Tongue (tissue), 2 donors: ENCODE measurements around the gene ATXN7. TPM values are rescaled to one million over a fixed set of nuclear protein-coding genes. Genes with fewer than 3 reads are reported as not detected.

ENCODE experiments used
- DNase-seq: peaks from one replicate; pipeline ENCODE4 v3.0.0-alpha.2; 2015
- total RNA-seq: library from RNA; depleted of rRNA; stranded (reverse); fragments of >200 nt; gene quantifications from one replicate; pipeline ENCODE4 v1.2.3, GENCODE V29; 2014

Gene ATXN7
- total RNA-seq: 18.3 TPM

DNA sequence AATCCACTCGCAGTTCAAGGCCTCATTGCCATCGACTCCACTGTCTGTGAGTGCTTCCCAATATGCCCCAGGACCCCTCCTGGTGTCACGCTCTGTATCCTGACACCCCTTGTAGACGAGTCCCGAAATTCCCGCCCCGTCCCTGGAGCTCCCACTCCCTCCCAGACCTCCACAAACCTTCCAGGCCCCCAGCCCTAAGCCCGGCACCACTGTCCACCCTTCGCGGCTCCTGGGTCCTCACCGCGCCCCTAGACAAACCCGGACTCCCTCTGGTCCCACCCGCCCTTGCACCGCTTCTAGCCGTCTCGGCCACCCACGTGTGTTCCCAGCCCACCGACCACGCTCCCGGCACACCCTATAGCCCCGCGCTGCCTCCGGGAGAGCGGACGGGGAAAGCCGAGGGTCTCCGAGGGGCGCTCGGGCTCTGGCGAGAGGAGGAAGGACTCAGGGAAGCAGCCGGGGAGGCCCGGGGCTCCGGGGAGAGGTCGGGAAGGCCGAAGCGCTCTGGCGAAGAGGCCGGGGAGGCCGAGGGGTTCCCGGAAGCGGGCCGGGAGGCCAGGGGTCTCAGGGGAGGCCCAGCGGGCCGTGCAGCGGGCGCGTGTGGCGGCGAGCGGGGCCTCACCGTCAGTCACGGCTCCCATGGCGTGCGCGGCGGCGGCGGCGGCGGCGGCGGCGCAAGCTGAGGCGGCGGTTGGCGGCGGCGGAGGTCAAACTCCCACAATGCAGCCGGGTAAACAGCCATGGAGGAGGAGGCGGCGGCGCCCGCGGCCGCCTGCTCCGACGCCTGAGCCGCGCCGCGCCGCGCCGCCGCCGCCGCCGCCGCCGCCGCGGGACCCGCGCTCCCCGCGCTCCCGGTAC is at the start of gene ATXN7, which contains the start of gene THOC7:
Gene ATXN7 (plus strand): TSS at position 718 of the 858 bp plus-strand sequence. CDS start 48,732 bp downstream, outside the sequence.
Gene THOC7 (minus strand): TSS at position 656 of the 858 bp plus-strand sequence. CDS start 15 bp downstream, at position 641.
- peak; percentile 80 for DNase-seq

GRCh38 chr3:63814237-63814636 is 49.4 kb upstream of the ATXN7 start:
- no peak for DNase-seq

GRCh38 chr3:63817225-63817624 is 46.4 kb upstream of the ATXN7 start:
- DNase-seq: no peak

DNA sequence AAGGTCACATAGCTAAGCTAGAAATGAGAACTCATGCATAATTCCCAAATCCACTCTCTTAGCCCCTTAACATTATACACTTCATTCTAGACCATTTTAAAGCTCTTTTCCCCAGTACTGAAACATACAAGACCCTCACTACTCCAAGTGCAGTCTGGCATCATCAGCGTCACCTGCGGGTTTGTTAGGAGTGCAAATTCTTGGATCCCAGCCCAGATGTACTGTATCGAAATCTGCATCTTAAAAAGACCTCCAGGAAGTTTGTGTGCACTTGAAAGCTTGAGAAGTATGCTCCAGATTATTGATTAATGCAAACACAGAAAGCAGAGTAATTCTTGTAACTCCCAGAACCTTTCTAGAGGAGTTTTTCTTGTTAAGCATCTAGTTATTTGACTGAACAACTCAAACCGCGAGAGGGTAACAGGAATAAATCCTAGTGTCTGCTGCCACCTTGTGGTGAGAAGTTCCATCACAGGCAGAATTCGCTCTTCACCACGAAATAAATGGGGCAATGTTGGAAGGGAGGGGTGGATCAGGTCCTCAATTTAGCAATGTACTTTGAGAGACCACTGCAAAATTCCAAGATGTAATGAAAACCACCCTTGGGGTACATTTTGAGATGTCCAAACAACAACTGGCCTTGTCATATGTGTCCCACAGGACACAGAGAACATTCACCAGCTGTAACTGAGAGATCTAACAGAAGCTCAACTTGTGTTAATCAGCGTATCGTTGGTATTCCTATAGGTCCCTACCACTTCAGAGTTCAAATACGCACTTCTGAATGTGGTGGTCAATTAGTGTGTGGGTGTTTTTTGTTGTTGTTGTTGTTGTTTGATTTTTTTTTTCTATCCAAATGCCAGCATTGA is 45.2 kb upstream of the ATXN7 start:
- peak; percentile 83 for DNase-seq

DNA sequence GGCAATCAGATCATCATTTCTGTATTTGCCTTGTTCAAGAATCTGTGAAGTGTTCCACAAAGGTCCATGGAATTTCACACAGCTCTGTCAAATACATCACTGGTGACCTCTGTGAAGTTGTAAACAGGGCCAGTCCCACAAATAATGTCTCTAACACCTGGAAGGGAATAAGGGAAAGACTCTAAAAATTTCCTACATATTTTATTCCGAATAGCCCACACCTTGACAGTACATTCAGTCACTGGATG is 44.6 kb upstream of the ATXN7 start, which contains the start of gene C3orf49:
Gene C3orf49 (plus strand): TSS at position 149 of the 248 bp plus-strand sequence. CDS start 173 bp downstream, outside the sequence.
- no peak for DNase-seq

DNA sequence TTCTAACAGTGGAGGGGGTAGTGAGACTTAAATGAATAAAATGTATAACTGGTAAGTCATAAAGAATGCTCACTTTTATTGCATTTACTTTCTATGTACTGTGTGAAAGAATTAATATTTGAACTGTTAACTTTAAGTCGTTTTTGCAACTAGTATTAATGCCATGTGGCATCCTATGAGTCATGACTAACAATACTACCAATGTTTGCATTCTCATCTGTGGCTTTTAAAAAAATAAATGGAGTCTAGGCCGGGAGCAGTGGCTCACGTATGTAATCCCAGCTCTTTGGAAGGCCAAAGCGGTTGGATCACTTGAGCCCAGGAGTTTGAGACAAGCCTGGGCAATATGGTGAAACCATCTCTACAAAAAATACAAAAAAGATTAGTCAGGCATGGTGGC is 39.4 kb upstream of the ATXN7 start:
- no peak for DNase-seq

GRCh38 chr3:63830526-63830925 is 33.1 kb upstream of the ATXN7 start:
- no peak for DNase-seq

GRCh38 chr3:63832395-63832794 is 31.3 kb upstream of the ATXN7 start:
- no peak for DNase-seq

DNA sequence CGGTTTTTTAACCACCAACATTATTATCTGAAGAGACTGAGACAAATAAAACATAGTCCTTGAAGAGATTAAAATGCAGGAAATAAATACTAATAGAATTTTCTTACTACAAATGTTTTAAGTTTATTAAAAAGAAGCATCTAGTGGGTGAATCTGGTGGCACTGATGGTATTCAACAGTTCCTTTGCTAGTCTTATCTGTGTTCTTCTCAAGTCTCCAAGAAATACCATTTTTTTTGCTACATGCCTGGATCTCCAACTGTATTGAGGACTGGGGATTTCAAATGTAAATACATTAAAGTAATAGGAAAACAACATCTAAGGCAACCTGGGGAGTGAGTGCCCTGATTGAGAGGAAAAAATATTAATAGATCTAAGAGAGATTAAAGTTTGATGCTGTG is 22.0 kb upstream of the ATXN7 start:
- DNase-seq: no peak

DNA sequence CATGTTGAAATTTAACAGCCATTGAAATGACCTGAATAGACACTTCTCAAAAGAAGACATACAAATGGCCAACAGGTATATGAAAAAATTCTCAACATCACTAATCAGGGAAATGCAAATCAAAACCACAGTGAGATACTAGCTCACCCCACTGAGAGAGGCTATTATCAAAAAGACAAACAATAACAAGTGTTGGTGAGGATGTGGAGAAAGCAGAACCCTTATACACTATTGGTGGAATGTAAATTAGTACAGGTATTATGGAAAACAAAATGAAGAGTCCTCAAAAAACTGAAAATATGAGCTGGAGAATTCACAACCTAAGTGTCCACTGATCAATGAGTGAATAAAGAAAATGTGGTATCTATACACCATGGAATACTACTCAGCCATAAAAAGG is 21.5 kb upstream of the ATXN7 start:
- no peak for DNase-seq

GRCh38 chr3:63845215-63845614 is 18.5 kb upstream of the ATXN7 start:
- DNase-seq: no peak

DNA sequence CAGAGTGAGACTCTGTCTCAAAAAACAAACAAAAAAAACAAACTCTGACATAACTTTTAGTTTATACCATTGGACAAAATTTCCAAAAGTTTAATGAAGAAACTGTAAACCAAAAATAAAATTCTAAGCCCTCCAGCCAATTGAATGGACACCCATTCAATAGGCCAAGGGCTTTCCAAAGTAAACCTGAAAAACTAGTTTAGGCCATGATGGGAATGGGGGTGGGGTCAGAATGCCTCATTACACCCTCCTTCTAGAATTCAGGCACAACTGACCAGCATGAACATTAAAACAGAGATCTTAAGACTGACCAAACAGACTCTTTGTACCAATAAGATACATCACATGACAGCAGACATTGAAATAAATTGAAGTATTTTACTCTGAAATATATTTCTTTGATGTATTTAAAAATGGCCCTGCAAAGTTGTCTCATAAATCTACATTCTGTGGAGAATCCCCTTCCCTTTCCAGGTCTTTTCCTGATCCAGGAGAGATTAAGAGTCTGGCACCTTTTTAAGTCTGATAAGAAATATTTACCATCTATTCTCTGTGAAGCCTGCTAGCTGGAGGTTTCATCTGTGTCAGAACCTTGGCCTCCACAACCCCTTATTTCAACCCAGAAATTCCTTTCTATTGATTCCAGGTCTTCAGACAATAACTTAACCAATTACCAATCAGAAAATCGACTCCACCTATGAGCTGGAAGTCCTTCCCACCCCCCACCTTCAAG is 15.8 kb upstream of the ATXN7 start:
- DNase-seq: no peak

DNA sequence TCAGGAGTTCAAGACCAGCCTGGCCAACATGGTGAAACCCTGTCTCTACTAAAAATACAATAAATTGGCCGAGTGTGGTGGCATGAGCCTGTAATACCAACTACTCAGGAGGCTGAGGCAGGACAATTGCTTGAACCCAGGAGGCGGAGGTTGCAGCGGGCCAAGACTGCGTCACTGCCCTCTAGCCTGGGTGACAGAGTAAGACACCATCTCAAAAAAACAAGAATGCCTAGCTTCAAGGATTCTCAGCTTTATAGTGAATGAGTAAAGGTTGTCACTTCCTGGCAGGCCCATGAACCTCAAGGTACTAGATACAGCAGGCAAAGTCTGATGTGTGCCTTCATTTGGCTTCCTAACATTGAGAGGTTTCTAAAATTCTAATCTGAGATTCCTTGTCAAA is 14.5 kb upstream of the ATXN7 start:
- no peak for DNase-seq

GRCh38 chr3:63851287-63851686 is 12.4 kb upstream of the ATXN7 start:
- no peak for DNase-seq

- no peak for DNase-seq
These were observed 10.6 kb upstream of the ATXN7 start for GRCh38 chr3:63853106-63853505.

DNA sequence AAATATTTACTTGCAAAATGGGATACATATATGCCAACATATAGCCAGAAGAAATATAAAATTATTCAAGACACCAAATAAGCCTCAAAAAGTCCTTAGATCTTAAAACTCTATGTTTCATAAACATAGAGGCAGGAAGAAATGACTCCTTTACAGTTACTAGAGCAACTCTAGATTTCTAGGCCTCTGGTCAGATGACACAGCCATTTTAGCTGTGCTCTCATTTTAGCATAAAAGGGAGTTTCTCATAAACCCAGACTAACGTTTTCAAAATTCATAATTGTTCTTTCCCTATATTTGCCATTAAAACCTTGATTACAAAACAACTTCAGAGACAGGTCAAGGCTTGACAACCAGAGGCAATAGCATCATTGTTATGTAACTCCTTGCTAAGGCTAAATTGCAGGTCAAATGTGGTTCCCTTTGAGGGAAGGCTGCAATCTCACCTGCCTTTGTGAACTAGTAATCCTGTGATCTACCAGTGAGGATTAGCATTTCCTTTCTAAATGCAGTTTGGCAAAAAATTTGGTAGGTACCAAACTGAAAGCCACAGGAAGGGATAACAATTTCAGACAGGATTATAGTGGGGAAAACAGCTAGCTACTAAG is 8.2 kb upstream of the ATXN7 start:
- no peak for DNase-seq

- no peak for DNase-seq
These were observed 6.4 kb upstream of the ATXN7 start for GRCh38 chr3:63857311-63857710.

DNA sequence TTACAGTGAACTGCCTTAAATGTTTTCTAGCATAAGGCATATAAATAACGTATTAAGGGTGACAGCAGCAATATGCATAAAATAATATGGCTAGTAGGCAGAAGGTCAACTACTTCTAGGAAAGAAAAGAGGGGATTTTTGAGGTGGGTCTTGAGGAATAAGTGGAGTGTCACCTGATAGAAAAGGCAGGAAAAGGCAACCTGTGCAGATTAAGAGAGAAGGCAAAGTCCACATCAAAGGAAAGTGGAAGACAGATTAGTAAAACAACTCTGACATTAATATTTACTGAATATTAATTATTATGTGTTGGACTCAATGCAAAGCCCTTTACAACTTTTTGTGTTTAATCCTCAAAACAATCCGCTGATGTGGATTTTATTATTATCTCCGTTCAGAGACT is 2.9 kb upstream of the ATXN7 start:
- DNase-seq: no peak

- no peak for DNase-seq
These were observed 2.4 kb upstream of the ATXN7 start for GRCh38 chr3:63861306-63861705.

- no peak for DNase-seq
These were observed 890 bp upstream of the ATXN7 start for GRCh38 chr3:63862804-63863149.

GRCh38 chr3:63864008-63864964 is 619 bp downstream of the ATXN7 start:
- DNase-seq: peak; percentile 50
